VCaP (cell line): Measurements from ENCODE around the gene CFAP58.

Source experiments
- H3K27ac ChIP-seq: fragments of 450-650 bp; 2 replicates; pipeline ENCODE4 v1.5.1; 2017
- CTCF ChIP-seq: fragments of 450-650 bp; conservative IDR thresholded peaks from 2 replicates; pipeline ENCODE4 v1.5.1; 2017; ENCODE audit warnings: mild to moderate bottlenecking, moderate library complexity

The CFAP58 gene

GRCh38 chr10:104406715-104407650, 53.4 kb downstream of the CFAP58 start:
- TF ChIP-seq CTCF, result peak; percentile 85
- H3K27ac ChIP-seq, result no peak overlapping the region

- no peak overlapping the region for H3K27ac ChIP-seq
- no peak for TF ChIP-seq CTCF
Measured at GRCh38 chr10:104413528-104413927, 59.9 kb downstream of the CFAP58 start.

GRCh38 chr10:104415526-104416165, 62.0 kb downstream of the CFAP58 start:
- H3K27ac ChIP-seq, result no peak overlapping the region
- TF ChIP-seq CTCF, result no peak

GRCh38 chr10:104416851-104417250, 63.2 kb downstream of the CFAP58 start:
- H3K27ac ChIP-seq, result no peak overlapping the region
- TF ChIP-seq CTCF, result no peak

GRCh38 chr10:104417637-104418292, 64.1 kb downstream of the CFAP58 start:
- no peak overlapping the region for H3K27ac ChIP-seq
- TF ChIP-seq CTCF, result no peak

- no peak for TF ChIP-seq CTCF
- no peak overlapping the region for H3K27ac ChIP-seq
Measured at GRCh38 chr10:104424719-104425118, 71.1 kb downstream of the CFAP58 start.

- TF ChIP-seq CTCF, result no peak
- H3K27ac ChIP-seq, result no peak overlapping the region
Measured at GRCh38 chr10:104427989-104428388, 74.4 kb downstream of the CFAP58 start.
